OCI-LY7 (cell line): ENCODE results near the gene TSSK6.

ENCODE experiments used
- CTCF ChIP-seq: fragments of 200-600 bp; sonication (generic); conservative IDR thresholded peaks from 2 replicates; pipeline ENCODE4 v1.5.1; 2014; ENCODE audit warnings: mild to moderate bottlenecking, antibody characterized with exemption, low read length, moderate library complexity, mixed read lengths
- EZH2phosphoT487 ChIP-seq: fragments of 200-600 bp; sonication (generic); IDR thresholded peaks from 2 replicates; pipeline ENCODE4 v1.6.1; 2018; ENCODE audit warnings: low read depth, borderline replicate concordance, mild to moderate bottlenecking, mixed run types, antibody characterized with exemption, low read length, moderate library complexity, mixed read lengths

GRCh38 chr19:19517235-19517619 lies 1.9 kb upstream of the TSSK6 start:
- TF ChIP-seq CTCF, result no peak
- no peak for TF ChIP-seq EZH2phosphoT487
